HG03060 (cell line): ENCODE measurements around the gene FHAD1.

Experiments
- ATAC-seq: cut with Tn5 transposase; IDR thresholded peaks from one replicate; pipeline ENCODE4 v1.9.1; 2021; ENCODE audit warnings: low read depth, moderate number of reproducible peaks; ENCODE audit not compliant: unreplicated experiment

The FHAD1 gene

DNA sequence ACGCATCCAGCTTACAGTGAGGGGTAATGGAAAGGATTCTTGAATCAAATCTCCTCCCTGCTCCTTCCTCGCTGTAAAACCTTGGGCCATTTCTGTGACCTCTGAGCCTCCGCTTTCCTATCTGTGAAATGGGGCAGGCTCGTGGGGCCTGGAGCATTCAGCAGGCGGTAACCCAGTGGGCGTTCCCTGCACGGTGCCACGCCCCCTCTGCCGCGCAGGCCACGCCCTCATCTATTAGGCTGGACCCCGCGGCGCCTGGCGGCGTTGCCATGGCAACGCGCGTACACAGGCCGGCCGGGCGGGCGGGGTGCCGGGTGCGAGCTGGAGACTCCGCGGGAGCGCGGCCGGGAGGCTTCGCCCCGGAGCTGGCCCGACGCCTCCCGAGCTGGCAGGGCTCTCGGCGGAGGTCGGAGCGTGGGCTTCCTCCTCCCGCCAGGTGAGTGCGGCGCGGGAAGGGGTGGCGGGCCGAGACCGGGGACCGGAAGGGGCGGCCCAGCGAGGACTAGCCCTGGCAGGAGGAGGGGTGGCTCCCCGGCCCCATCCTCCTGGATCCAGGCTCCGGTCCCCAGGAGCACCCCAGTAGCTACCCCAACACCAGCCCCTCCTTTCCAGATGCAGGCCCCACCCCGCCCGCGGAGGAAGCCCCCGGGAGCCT, at the start of gene FHAD1:
Gene FHAD1 (plus strand): TSS at position 264 of the 655 bp plus-strand sequence. CDS start 4,562 bp downstream, outside the sequence.
- no peak for ATAC-seq

DNA sequence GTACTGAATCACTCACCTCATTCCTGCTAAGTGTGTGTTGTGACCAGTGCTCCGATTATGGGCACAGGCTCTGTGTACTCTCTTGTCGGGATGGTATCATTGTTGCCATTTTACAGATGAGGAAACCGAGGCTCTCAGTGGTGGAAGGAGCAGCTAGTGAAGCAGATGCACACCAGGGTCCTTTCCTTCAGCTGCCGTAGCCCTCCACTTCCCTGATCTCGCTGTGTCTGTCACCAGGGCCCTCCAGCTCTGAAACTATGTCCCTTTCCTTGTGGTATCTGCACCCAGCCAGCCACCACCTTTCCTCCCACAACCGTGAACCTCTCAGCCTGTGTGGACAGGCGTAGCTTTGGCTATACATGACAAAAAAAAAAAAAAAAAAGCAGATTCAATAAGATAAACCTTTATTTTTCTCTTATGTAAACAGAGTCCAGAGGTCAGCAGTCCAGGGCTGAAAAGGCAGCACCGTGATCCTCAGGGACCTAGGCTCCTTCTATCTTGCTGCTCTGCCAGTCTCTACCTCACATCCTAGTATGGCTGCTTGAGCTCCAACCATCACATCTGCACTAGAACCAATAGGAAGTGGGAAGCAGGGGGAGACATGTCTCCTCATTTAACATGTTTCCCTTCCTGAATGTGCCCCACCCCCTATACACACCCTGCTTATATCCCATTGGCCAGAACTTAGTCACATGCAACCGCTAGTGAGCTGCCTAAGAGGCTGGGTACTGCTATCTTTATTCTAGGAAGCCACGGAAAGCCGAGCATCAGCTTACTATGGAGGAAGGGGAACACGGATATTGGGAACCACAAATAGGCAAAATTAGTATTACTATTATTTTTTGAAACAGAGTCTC, 49.2 kb upstream of the FHAD1 start:
- ATAC-seq = no peak

DNA sequence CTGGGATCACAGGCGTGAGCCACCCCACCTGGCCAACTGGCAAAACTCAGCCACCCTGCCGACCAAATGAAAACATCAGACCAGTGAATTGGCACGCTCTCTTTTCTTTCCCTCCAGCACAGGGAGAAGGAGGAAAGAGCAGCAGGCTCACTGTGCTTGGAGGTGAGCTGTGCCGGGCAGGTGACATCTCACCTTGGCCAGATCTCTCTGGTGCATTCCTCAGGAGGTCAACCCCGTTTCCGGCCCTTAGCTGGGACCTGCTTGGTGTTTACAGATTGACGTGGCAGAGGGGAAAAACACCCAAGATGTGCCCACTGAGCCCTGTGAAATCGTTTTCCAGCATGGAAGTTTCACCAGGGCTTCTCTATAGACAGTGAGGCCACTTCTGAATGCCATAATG, 48.3 kb upstream of the FHAD1 start:
- ATAC-seq = no peak

DNA sequence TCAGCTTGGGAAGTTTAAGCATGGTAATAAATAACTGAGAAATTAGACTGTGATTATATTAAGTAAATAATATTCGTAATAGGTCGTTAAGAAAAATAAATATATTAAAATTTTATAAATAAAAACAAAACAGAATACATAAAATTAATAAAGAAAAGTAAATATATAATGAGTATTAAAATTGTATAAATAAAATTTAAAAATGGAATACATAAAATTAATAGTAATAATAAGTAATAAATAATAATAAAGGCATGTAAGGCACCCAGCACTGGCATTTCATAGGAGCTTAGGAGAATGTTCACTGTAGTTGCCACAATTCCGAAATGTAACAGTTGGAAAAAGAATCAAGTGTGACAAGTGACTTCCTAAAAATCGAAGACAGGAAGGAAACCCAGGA, 45.8 kb upstream of the FHAD1 start:
- no peak for ATAC-seq

DNA sequence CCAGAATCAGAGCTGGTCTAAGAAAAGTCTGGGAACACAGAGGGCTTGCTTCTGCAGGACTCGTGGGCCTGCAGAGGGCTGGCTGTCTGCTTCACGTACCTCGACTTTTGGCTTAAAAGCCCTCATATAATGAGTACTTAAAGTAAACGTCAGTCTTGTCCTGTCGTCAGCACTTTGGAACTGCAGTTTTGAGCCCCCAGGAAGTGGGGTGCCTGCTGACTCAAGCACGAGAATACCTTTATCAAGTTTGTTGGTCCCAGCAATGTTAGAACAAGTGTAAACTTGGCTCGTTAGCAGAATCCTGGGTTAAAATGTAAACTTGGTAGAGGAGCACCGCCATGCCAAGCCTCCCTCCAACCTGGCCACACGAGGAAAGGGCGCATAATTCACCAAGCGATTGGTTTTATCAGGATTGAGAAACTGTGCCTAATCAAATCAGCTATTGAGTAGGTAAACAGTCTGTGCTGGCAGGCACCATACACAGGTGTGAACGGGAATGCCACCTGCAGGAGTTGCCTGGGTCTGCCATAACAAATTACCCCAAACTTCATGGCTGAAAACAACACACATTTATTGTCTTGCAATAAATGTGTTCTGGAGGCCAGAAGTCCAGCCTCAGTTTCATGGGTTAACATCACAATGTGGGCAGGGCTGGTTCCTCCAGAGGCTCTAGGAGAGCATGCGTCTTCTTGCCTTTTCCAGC, 45.0 kb upstream of the FHAD1 start:
- no peak for ATAC-seq

DNA sequence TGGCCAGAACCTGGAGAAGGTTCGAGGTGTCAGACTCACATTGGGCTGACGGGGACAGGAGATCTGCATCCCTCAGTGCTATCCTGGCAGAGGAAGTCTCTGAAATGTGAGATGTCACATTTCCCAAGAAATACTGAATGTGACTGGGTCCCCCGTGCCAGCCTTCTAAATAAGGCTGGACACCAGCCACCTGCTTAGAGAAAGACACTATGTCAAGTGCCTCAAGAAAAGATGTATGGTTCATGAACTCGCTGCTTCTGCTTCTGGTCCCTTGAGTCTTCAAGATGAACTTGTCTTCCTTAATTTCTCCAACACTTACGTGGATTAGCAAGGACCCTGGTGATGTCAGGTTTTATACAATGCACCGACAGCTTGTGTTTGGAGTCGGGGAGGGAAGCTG, 42.1 kb upstream of the FHAD1 start:
- ATAC-seq = no peak

DNA sequence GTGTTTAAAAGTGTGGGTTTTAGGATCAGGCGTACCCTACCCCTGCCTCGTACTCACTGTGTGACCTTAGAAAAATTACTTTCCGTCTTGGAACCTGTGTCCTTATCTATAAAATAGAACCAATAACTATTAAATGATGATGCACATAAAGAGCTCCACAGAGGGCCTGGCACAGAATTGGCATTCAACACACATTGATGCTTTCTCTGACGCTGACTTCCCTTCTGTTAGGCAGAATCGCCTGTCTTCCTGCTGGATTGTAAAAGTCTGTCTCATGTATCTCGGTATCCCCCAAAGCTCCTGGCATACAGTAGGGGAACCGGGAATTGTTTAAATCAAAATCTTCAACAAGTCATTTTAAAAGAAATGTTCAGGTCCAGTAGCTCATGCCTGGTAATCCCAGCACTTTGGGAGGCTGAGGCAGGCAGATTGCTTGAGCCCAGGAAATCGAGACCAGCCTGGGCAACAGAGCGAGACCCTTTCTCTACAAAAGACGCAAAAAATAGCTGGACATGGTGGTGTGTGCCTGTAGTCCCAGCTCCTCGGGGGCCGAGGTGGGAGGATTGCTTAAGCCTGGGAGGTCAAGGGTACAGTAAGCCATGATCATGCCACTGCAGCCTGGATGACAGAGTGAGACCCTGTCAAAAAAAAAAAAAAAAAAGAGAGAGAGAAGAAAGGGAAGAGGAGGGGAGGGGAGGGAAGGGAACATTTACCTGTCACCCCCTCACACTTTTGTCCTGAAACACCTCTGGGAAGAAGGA, 41.3 kb upstream of the FHAD1 start:
- ATAC-seq = no peak

DNA sequence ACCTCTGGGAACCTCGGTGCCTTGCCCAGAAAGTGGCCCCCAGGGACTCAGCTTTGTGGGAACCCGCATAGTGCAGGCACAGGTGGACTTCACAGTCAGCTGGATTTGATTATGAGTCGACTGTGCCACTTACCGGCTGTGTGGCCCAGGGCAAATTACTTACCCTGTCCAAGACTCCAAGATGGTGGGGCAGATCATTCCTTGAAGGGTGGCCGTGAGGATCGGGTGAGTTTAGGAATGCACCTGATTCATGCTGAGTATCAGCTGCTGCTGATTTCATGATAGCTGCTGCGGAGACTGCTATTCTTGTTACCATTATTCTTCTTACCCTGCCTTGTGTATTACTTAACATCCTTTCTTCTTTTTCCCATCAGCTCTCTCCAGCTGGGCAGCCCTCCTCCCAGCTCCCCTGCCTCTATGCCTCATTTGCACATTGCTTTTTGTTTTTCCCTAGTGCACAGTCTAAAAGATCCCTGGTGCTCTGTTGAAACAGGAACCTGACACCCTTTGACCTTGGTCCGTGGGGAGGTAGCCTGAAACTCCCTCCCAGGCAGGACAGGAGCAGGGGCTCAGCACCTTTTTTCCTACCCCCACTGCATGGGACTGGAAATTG, 40.5 kb upstream of the FHAD1 start:
- ATAC-seq = no peak

DNA sequence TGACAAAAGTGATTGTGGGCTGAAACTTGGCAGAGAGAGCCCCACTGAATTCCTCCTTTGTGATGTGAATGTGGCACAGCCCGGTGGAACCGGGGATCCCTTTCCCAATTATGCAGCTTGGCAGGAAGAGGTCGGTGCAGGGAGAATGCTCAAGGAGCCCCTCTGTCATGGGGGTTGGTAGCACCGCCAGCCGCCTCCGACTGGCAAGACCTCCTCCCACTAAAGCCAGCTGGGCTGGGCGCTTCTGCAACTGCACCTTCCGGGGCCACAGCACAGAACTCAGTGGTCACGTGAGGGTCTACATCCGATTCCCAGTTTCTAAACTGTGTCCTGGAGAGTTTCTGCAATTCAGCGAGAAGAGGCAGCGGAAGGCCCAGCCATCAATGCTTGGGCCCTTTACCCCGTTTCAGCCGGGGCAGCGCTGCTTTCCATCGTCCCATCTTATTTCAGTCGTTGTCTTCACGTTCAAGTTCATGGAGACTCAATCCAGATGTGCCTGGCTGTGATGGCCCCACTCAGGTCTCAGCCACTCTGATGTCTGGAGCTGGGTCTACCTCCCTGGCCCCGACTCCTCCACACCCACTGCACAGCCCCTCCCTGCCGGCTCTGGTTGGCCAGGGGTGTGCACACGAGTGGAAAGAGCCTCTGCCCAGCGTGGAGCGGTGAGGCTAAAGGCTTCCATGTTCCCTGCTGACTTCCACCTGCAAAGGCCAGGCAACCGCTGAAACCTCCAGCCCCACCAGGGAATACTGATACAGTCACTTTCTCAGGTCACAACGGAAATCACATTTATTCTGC, 39.8 kb upstream of the FHAD1 start:
- no peak for ATAC-seq

DNA sequence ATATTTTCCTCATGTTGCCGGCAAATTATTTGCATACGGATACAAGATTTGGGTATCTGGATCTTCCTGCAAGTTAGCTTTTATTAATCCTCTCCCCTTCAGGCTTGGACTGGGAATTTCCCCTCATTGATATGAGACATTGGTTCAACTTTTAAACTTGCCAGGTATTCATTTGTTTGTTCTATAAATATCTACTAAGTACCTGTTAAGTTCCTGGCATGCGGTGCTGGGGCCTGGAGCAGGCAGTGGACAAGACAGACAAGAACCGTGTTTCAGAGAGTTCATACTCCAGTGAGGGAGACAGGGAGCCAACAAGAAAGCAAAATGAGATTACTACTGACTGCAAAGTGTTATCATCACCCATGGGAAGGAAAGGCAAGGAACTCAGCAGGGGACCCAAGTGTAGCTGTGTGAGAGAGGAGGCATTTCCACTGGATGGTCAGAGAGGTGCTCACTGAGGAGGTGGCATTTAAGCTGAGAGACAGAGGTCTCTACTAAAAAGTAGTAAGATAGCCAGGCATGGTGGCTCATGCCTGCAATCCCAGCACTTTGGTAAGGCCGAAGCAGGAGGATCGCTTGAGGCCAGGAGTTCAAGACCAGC, 39.1 kb upstream of the FHAD1 start:
- no peak for ATAC-seq

DNA sequence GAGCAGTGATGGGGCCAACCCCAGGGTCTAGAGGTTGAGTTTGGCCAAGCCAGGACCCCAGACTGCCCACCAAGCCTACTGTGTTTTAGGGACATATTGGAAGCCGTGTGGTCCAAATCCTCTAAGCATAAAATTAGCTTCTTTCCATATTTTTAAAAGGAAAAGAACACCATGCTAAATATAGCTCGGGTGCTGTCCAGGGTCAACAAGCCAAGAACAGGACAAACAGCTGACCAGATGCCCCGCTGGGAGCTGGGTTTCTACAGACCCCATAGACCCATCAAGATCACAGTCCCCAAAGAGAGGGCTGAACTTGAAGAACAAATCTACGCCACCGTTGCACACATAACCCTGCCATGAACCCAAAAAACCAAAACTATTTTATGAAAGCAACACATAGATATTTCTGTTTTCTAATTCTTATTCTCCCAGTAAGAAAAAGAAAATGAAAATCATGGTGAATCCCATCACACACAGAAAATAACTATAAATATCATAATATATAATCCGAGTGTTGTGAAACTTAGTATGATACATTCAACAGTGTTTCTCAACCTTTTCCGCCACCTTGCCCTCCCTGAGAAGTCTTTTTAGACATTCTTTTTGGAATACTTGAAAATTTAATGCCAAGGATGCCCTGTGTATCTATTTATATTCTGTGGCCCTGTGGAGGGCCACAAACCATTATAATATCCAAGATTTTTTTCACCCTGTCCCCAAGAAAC, 36.2 kb upstream of the FHAD1 start:
- no peak for ATAC-seq

DNA sequence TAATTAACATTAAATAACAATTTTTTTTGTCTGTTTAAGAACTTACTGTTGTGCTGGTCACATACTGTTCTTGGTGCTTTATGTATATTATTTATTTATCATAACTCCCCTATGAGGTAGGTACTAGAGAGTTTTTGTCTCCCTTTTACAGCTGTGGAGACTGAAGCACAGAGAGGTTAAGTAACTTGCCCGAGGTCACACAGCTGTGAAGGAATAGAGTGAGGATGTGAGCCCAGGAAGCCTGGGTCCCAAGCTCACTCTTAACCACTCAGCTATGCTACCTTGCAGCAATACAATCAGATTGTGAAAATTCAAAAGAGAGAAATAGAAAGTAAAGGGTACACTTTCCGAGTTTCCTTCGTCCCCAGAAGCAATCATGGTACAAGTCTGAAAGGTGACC, 35.6 kb upstream of the FHAD1 start:
- ATAC-seq = no peak

DNA sequence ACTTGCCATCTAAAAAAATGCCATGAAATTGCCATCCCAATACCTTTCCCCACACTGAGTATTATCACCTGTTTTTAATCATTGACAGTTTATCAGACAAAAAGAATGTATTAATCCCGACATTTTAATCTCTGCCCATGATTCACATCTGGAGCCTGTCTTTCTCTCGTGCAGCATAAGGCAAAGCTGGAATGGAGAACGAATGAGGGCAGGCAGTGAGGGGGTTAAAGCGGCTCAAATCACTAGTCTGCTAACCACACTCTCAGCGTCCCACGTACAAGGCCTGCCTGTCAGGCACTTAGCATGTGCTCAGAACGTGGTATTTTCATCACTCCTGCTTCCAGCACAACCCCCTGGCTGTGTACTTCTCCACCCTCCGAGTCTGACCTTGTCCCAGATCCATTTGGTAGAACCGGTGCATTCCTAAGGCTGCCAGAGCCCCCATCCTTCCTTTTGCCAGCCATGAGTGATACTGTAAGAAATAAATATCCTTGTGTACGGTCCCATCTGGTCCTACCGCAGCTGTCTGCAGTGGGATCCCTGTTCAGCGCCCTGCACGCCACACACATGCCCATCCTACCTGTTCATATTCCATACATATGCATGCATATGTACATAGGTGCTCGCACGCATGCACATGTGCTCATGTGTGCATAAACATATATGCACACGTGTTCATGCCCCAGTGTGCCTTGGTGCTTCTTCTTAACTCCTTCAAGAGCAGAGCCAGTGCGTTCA, 34.6 kb upstream of the FHAD1 start:
- no peak for ATAC-seq

DNA sequence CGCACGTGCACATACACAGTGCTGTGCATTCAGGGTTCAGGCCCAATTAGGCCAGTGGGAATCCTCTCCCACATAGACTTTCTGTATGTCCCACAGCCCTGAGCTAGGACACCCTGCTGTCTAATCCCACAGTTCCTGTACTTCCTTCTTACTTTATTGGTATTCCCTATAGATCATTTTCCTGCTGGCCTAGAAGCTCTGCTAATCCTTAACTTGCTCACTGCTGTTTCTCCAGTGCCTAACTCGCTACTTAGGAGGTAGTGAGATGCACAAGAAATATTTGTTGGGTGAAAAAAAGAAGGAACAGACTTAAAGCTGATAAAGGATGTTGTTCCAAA, 34.1 kb upstream of the FHAD1 start:
- no peak for ATAC-seq

DNA sequence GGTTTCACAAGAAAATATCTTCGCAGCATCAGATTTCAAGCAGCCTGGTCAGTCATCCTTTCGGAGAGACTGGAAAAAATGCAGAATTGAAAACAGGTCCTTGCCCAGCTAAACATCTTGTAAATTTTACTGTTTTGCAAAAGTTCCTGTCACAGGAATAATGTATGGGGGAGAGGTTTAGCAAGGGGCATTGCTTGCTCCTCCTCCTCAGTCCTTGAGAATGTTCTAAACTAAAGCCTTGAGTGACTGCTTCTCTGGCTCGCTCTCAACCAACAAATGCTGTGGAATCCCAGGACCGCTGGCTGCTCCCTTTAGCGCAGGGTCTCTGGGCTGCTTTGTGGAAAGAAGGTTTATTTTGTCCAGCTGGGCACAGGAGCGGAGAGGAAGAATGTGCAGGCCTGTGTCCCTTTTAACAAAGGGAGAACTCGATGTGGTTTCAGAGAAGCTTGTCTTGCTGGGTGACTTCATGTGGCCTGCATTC, 33.6 kb upstream of the FHAD1 start:
- ATAC-seq = no peak

DNA sequence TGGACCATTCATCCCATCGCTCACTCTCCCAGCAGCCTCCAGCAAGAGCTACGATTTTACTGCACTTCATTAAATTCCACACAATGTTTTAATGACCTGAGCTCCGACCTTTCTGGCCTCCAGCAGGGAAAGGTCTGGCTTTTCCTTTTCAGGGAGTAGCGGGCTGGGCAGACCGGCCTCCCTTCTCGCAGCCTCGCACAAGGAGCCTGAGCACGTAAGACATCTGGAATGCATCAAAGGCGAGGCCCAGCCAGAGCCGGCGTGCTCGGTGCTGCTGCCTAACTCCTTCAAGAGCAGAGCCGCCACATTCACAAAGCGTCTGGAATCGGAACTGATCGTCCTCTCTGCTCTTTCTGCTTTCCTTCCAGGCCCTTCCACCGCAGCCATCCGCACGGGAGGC, 32.5 kb upstream of the FHAD1 start:
- ATAC-seq = no peak

DNA sequence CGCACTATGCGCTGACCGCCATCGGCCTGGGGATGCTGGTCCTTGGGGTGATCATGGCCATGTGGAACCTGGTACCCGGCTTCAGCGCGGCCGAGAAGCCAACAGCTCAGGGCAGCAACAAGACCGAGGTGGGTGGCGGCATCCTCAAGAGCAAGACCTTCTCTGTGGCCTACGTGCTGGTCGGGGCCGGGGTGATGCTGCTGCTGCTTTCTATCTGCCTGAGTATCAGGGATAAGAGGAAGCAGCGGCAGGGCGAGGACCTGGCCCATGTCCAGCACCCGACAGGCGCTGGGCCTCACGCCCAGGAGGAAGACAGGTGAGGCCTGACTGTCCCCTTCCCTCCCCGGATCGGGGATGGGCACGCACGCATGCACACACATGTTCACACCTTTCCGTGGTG, 31.9 kb upstream of the FHAD1 start:
- no peak for ATAC-seq

DNA sequence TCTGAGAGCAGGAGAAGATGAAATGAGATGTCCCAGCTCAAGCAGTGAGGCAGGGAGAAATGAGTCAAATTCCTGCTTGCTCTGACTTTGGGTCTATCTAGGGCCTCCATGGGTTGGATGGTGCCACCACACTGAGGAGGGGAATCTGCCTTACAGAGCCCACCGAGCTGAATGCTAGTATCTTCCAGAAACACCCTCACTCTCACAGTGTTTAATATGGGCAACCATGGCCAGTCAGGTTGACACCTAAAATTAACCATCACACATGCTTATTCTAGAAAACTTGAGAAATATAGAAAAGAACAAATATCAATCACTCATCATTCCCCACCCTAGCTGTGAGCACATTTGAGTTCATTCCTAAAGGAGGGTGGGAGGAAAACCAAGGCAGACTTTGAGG, 29.4 kb upstream of the FHAD1 start:
- ATAC-seq = no peak
